K562 (cell line): ENCODE measurements around the gene DMAC1. TPM values are rescaled to one million over a fixed set of nuclear protein-coding genes. Genes with fewer than 3 reads are reported as not detected.

Source experiments
- ATAC-seq: fragments of 200-7000 bp; cut with Tn5 transposase; 3 replicates; pipeline ENCODE4 v1.9.1; 2020; ENCODE audit warnings: moderate library complexity
- BruUV-seq: library from RNA; stranded (reverse); fragments of 400-500 nt; replicated peaks from 2 replicates; lab custom pipeline; 2021; lab: Mats Ljungman, UMichigan
- CTCF ChIA-PET: fragments of 300-600 bp; formaldehyde crosslinking; extraction: SDS; loops from one replicate; lab custom pipeline; 2021; ENCODE audit warnings: low intra/inter-chr PET ratio; lab: Yijun Ruan, JAX
- POLR2A ChIA-PET: fragments of 300-600, 350-650 bp; sonication (Branson Sonifier 250); formaldehyde crosslinking; extraction: SDS; loops from one replicate; lab custom pipeline; 2021; ENCODE audit warnings: antibody characterized with exemption, inconsistent platforms; lab: Yijun Ruan, JAX
- DNase-seq, 4 experiments: peaks; one replicate each; pipeline versions ENCODE4 v3.0.0 to v3.0.0-alpha.2; 2011 to 2018; ENCODE audit warnings: low spot score in 3 of 4, mixed read lengths in 3 of 4; ENCODE audit errors: extremely low read depth in 1 of 4
- FAIRE-seq: peaks from 2 replicates; lab custom pipeline; 2011; peaks lifted over from hg19 to GRCh38; lab: Jason Lieb, UNC
- H2AFZ ChIP-seq: 2 replicates; pipeline ENCODE4 v1.6.0; 2011; ENCODE audit warnings: low read depth, low read length, control low read depth, inconsistent platforms
- H3K27ac ChIP-seq: fragments of 200-600 bp; 3 replicates; pipeline ENCODE4 v1.8.0; 2011; ENCODE audit warnings: low read depth, mild to moderate bottlenecking, control low read depth, inconsistent platforms, low read length, moderate library complexity, mixed read lengths; ENCODE audit errors: extremely low read depth
- H3K27me3 ChIP-seq, 2 experiments: fragments of 300-600 bp in 1 of 2; 2 replicates in 1 of 2; 3 replicates in 1 of 2; pipeline versions ENCODE4 v1.6.0 to v1.8.0; 2011; ENCODE audit warnings: inconsistent platforms in 2 of 2, low read length in 2 of 2, mild to moderate bottlenecking in 1 of 2, mixed read lengths in 1 of 2, moderate library complexity in 1 of 2; ENCODE audit not compliant: control insufficient read depth in 2 of 2, insufficient read depth in 2 of 2
- H3K36me3 ChIP-seq: fragments of 300-600 bp; 3 replicates; pipeline ENCODE4 v1.8.0; 2011; ENCODE audit warnings: mild to moderate bottlenecking, low read length, inconsistent platforms; ENCODE audit not compliant: control insufficient read depth, insufficient read depth
- H3K4me1 ChIP-seq, 2 experiments: fragments of 200-600 bp in 1 of 2; replicated peaks in 1 of 2; 2 replicates in 1 of 2; 3 replicates in 1 of 2; pipeline versions ENCODE4 v1.5.1 to v1.8.0; 2011; ENCODE audit warnings: inconsistent platforms in 2 of 2, low read length in 2 of 2, mild to moderate bottlenecking in 1 of 2, mixed read lengths in 1 of 2, moderate library complexity in 1 of 2; ENCODE audit not compliant: control insufficient read depth in 2 of 2, insufficient read depth in 2 of 2
- H3K4me2 ChIP-seq: 2 replicates; pipeline ENCODE4 v1.6.1; 2011; ENCODE audit warnings: low read length, control low read depth, inconsistent platforms, mixed read lengths; ENCODE audit not compliant: insufficient read depth
- H3K4me3 ChIP-seq: fragments of 200-600 bp; sonication (generic), shearing (Covaris generic); 2 replicates; pipeline ENCODE4 v1.5.1; 2016; ENCODE audit warnings: control low read depth, inconsistent platforms
- H3K79me2 ChIP-seq: fragments of 200-600 bp; 3 replicates; pipeline ENCODE4 v1.8.0; 2011; ENCODE audit warnings: low read length, inconsistent platforms; ENCODE audit not compliant: control insufficient read depth, insufficient read depth
- H3K9ac ChIP-seq, 2 experiments: 2 replicates each; pipeline versions ENCODE4 v1.6.0 to v1.6.1; 2011; ENCODE audit warnings: low read depth in 2 of 2, low read length in 2 of 2, control low read depth in 1 of 2, inconsistent platforms in 1 of 2, mild to moderate bottlenecking in 1 of 2, mixed read lengths in 1 of 2; ENCODE audit not compliant: insufficient read depth in 1 of 2
- H3K9me1 ChIP-seq: one replicate; pipeline ENCODE4 v1.6.0; 2011; ENCODE audit warnings: inconsistent platforms, mild to moderate bottlenecking, low read length, moderate library complexity; ENCODE audit not compliant: control insufficient read depth, insufficient read depth
- H3K9me3 ChIP-seq: replicated peaks from 2 replicates; pipeline ENCODE4 v1.5.1; 2011; ENCODE audit warnings: low read depth, low read length, inconsistent platforms; ENCODE audit not compliant: control insufficient read depth, insufficient read depth
- H4K20me1 ChIP-seq: replicated peaks from 2 replicates; pipeline ENCODE4 v1.6.1; 2011; ENCODE audit warnings: low read length, inconsistent platforms, mixed read lengths; ENCODE audit not compliant: control insufficient read depth, insufficient read depth
- CBX1 ChIP-seq: sonication (generic); IDR thresholded peaks from 2 replicates; pipeline ENCODE4 v1.6.1; 2016; ENCODE audit warnings: antibody characterized with exemption, low read depth, mild to moderate bottlenecking
- CBX5 ChIP-seq: IDR thresholded peaks from 2 replicates; pipeline ENCODE4 v1.6.1; 2014; ENCODE audit warnings: low read depth, borderline replicate concordance
- CCNT2 ChIP-seq: IDR thresholded peaks from 2 replicates; pipeline ENCODE4 v1.6.1; 2011; ENCODE audit warnings: borderline replicate concordance, low read depth, mild to moderate bottlenecking, moderate library complexity, mixed read lengths, low read length; ENCODE audit not compliant: insufficient read length; ENCODE audit errors: extremely low read depth
- CTCFL ChIP-seq: IDR thresholded peaks from 2 replicates; pipeline ENCODE4 v1.6.1; 2011; ENCODE audit warnings: borderline replicate concordance, low read depth, mild to moderate bottlenecking, moderate library complexity, low read length; ENCODE audit not compliant: insufficient read depth, poor library complexity, severe bottlenecking
- DPF2 ChIP-seq: fragments of 450-650 bp; IDR thresholded peaks from 2 replicates; pipeline ENCODE4 v1.6.1; 2016
- HDAC6 ChIP-seq: IDR thresholded peaks from 2 replicates; pipeline ENCODE4 v1.6.1; 2012; ENCODE audit warnings: low read depth, mild to moderate bottlenecking, control low read depth, inconsistent platforms, low read length, moderate library complexity
- HNRNPH1 ChIP-seq: fragments of 200-400 bp; formaldehyde crosslinking; optimal IDR thresholded peaks from 2 replicates; pipeline ENCODE3; 2017; ENCODE audit warnings: low read depth, mild to moderate bottlenecking, low read length, moderate library complexity
- RB1 ChIP-seq: fragments of 450-650 bp; IDR thresholded peaks from 2 replicates; pipeline ENCODE4 v1.6.1; 2017; ENCODE audit warnings: low read depth, mild to moderate bottlenecking
- SMARCB1 ChIP-seq: IDR thresholded peaks from 2 replicates; pipeline ENCODE4 v1.6.1; 2011; ENCODE audit warnings: improper control_type of control experiment, low read depth; ENCODE audit not compliant: insufficient read length
- SPI1 ChIP-seq: IDR thresholded peaks from 2 replicates; pipeline ENCODE4 v1.6.1; 2011; ENCODE audit warnings: low read depth, low read length, control low read depth, borderline replicate concordance
- TAF1 ChIP-seq: IDR thresholded peaks from 2 replicates; pipeline ENCODE4 v1.6.1; 2011; ENCODE audit warnings: mild to moderate bottlenecking, low read length, moderate library complexity; ENCODE audit not compliant: insufficient read depth, control insufficient read depth, severe bottlenecking; ENCODE audit errors: extremely low read depth
- TCF7L2 ChIP-seq: fragments of 150-350 bp; IDR thresholded peaks from 2 replicates; pipeline ENCODE4 v1.6.1; 2016; ENCODE audit warnings: low read depth, mild to moderate bottlenecking, low read length, moderate library complexity
- U2AF1 ChIP-seq: fragments of 200-400 bp; formaldehyde crosslinking; optimal IDR thresholded peaks from 2 replicates; pipeline ENCODE3; 2017; ENCODE audit warnings: mild to moderate bottlenecking, low read depth, low read length, moderate library complexity
- ZNF24 ChIP-seq: fragments of 450-650 bp; IDR thresholded peaks from 2 replicates; pipeline ENCODE4 v1.6.1; 2016
- WGBS: fragments of 100-300 bp; shearing (Covaris generic); methylation state at CpG from one replicate; pipeline ENCODE4 v1.1.6; 2016; ENCODE audit warnings: low coverage, mixed read lengths; ENCODE audit not compliant: insufficient coverage; ENCODE audit errors: missing lambda C conversion rate; 5-methylcytosine and 5-hydroxymethylcytosine counted together
- in situ Hi-C: fragments of 300-500 bp; cut with MboI; formaldehyde crosslinking; loops from 4 replicates; pipeline ENCODE4 v1.15.0; 2018; ENCODE audit warnings: inconsistent platforms, mixed read lengths
- intact Hi-C: fragments of 100-400 bp; cut with micrococcal nuclease; formaldehyde crosslinking; loops from 2 replicates; pipeline ENCODE4 v1.14.2; 2022
- polyA plus RNA-seq, 8 experiments: library from polyadenylated mRNA; depleted of rRNA in 4 of 8; stranded (reverse) in 5 of 8; unstranded in 3 of 8; fragments of >200 nt; fragmentation: Nextera tagmentation in 2 of 8; fragmentation: Illumina TruSeq in 1 of 8; extraction: Ambion mirVana in 2 of 8; extraction: Trizol in 1 of 8; gene quantifications; 2 replicates each; pipeline versions ENCODE4 v1.2.1 to v1.2.3, GENCODE V29; 2011 to 2014; ENCODE audit warnings: inconsistent platforms in 1 of 8, missing spikeins in 1 of 8
- total RNA-seq, 7 experiments: library from RNA; depleted of rRNA in 6 of 7; stranded (reverse); fragments of >200 nt in 6 of 7; fragmentation: Illumina TruSeq in 2 of 7; extraction: Trizol in 2 of 7; gene quantifications; 2 replicates each; pipeline versions ENCODE4 v1.2.1 to v1.2.3, GENCODE V29; 2011 to 2021; ENCODE audit warnings: low replicate concordance in 1 of 7
- TF ChIP-seq, protein P1 (sequence below), 3 experiments: fragments of 200-800 bp in 1 of 3; sonication (Bioruptor generic) in 1 of 3; sonication (generic) in 1 of 3; formaldehyde crosslinking in 1 of 3; IDR thresholded peaks; 2 replicates each; pipeline versions ENCODE4 v1.6.1 to v1.8.0; 2016 to 2022; ENCODE audit warnings: mild to moderate bottlenecking in 2 of 3, missing compliant biosample characterization in 2 of 3, missing genetic modification characterization in 2 of 3, missing genetic modification reagents in 1 of 3

The DMAC1 gene
- total and polyA plus RNA-seq, 9 of the 15 experiments (the other 6 are each of a cell fraction or from before 2014, with no cell fraction given) = 15.9 to 94.4 (median 38.4) TPM

GRCh38 chr9:7777771-7778170, 21.8 kb downstream of the DMAC1 start (continued):
- TF ChIP-seq TAF1 (no peak), CTCFL (no peak), HNRNPH1 (no peak), CBX1 (no peak), ZNF24 (no peak)

DNA sequence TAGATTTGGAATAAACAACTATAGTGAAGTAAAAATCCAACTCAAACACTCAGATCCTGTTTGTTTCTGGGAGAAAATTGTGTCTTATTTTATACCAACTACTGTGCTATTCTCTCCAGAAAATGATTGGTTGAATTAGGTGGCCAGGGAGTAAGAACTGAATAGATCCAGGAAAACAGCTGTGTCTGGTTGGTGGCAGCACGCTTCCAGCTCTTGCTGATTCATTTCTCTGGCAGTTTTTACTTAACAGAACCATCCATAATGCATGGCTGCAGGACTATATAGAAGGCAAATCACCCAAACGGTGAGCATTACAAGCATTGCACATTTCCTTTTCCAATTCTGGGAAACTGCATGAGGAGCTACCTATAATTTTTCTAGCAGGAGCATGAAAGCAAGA, 29.5 kb downstream of the DMAC1 start:
- no TSS peak for BruUV-seq
- ATAC-seq = no peak
- Histone ChIP-seq H3K9me1 (no peaks in the 10 kb centered on the region), H4K20me1 (no peaks in the 10 kb centered on the region), H3K27me3 (no peaks in the 10 kb centered on the region), H3K27ac (no peak overlapping the region), H3K9me3 (no peaks in the 10 kb centered on the region), H3K36me3 (no peaks in the 10 kb centered on the region), H3K4me2 (no peak overlapping the region), H3K79me2 (no peaks in the 10 kb centered on the region), H3K4me3 (no peak overlapping the region), H3K9ac (no peak overlapping the region), H3K4me1 (no peaks in the 10 kb centered on the region), H2AFZ (no peak overlapping the region)
- no peak for DNase-seq
- no peak for FAIRE-seq
- 0% methylated on average over 2 of the region's 2 CpGs for WGBS
- ChIA-PET POLR2A (no interaction called here), CTCF (no interaction called here)
- in situ Hi-C loops = no loop called here
- intact Hi-C loops = no loop called here
- TF ChIP-seq SMARCB1 (no peak), RB1 (no peak), DPF2 (no peak), U2AF1 (no peak), HDAC6 (no peak), CBX5 (no peak), CCNT2 (no peak), TCF7L2 (no peak), SPI1 (no peak)
- TF ChIP-seq, protein P1, sequence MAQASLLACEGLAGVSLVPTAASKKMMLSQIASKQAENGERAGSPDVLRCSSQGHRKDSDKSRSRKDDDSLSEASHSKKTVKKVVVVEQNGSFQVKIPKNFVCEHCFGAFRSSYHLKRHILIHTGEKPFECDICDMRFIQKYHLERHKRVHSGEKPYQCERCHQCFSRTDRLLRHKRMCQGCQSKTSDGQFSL (CRISPR knock-in tag; IDR thresholded peaks at IDR 0.05) = no peak
- TF ChIP-seq, protein P1 (tag; IDR thresholded peaks at IDR 0.05) = no peak
